Measurements from ENCODE around the gene TM2D3.
A peak's percentile ranks its signal among the peaks of the same experiment; 100 is the strongest.
"Not testable (repeated sequence)": the region's sequence is repeated elsewhere in the genome, so short reads cannot be mapped to it uniquely, and the experiment has no call there.

The TM2D3 gene

GRCh38 chr15:101657171-101657570 lies 5.0 kb upstream of the TM2D3 start:
- DNase-seq (ENCODE audit: low spot score): no peak

- DNase-seq (ENCODE audit: low spot score): peak; percentile 22
Measured at GRCh38 chr15:101654624-101655337, 2.6 kb upstream of the TM2D3 start.

- no peak for DNase-seq (ENCODE audit: low spot score)
Measured at GRCh38 chr15:101654171-101654570, 2.0 kb upstream of the TM2D3 start.

GRCh38 chr15:101652786-101653430 lies 727 bp upstream of the TM2D3 start:
- DNase-seq (ENCODE audit: low spot score): no peak

- DNase-seq (ENCODE audit: low spot score): no peak
Measured at GRCh38 chr15:101651554-101652097, 555 bp downstream of the TM2D3 start.

- DNase-seq (ENCODE audit: low spot score): no peak
Measured at GRCh38 chr15:101650145-101650544, 2.0 kb downstream of the TM2D3 start.

DNA sequence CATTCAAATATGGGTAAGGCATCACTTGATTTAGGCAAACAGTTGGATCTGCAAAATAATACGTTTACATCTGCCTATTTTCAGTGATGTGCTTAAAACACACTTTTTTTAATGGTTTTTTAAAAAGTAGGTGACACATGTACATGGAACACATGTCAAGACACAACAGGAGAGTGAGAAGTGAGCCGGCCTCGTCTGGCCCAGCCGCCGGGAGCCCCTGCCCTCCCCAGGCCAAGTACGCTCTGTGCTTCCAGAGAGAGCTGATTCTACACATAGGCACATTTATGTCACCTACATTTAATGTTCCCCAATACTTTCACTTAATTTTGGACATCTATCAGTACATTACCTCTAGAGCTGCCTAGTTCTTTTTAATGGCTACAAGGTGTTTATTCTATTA lies 3.8 kb downstream of the TM2D3 start:
- no peak for DNase-seq (ENCODE audit: low spot score)

DNA sequence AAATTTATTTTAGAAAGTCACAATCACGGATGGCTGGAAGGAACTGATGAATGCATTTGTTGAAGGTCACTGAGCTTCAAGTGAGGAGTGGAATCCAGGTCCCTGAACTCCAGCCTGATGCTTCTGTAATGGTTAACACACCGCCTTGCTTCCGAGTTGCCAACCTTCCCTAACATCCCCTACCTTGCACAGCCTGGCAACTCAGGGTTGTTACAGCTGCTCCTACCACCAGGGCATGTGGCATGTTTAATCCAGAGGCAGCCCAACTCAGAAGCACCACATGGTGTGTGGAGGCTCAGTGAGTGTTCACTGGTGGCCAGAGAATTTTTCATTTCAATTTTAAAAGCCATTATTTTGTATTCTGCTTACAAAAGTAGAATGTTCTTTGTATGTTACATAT lies 4.9 kb downstream of the TM2D3 start:
- DNase-seq (ENCODE audit: low spot score): no peak

DNA sequence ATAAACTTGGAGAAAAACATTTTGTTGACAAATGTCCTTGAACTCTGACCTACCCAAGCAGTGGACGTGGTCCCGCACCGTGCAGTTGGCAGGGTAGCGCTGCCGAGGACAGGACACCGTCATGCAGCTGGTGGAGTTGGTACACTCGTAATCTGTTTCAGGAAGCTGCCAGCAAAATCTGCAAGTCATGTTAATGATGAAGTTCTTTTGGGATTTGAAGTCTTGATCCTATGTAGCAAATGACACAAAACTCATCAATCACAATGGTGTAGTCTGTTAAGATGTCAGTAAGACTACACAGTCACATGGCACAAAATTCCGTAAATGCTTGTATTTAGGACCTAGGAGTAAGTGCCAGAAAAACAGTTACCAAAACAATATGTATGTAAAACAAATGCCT lies 5.5 kb downstream of the TM2D3 start:
- no peak for DNase-seq (ENCODE audit: low spot score)

- no peak for DNase-seq (ENCODE audit: low spot score)
Measured at GRCh38 chr15:101642361-101642760, 9.8 kb downstream of the TM2D3 start.

- DNase-seq (ENCODE audit: low spot score): peak; percentile 58
Measured at GRCh38 chr15:101641894-101642293, 10.3 kb downstream of the TM2D3 start.

- DNase-seq (ENCODE audit: low spot score): peak; percentile 80
Measured at GRCh38 chr15:101641129-101641764, 10.9 kb downstream of the TM2D3 start.

DNA sequence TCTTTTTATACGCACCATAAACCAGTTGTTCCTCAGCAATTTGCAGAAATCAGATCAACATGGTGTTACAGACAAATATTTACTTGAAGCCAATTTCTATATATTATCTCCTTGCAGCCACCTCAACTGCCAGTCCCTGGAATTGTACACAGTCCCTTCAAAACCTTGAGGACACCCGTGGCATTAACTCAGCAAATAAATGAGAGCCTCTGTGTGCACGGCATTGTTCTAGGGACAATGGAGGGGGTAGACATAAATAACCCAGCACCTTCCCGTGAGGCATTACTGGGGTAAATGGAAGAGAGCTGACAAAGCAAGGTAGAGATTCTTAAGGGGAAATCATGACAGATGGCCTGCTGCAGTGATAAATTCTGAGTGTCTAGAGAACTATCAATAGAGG lies 12.5 kb downstream of the TM2D3 start:
- no peak for DNase-seq (ENCODE audit: low spot score)

DNA sequence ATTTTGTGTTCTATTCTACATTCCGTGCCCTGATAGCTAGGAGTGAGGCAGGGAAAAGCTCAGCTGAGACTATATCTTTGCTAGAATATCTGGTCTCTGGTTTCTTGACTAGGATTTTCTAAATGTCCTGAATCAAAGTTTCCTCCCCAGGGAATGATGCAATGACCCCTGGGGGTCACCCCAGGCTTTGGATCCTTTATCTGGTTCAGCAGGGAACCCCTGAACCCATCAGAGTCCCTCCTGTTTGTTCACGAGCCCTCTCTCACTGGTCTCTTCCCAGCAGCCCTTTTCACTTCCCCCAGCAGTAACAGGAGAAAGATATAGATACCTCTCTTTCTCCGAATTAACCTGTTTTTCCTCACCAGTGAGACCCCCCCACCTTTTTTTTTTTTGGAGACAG lies 14.3 kb downstream of the TM2D3 start:
- no peak for DNase-seq (ENCODE audit: low spot score)

DNA sequence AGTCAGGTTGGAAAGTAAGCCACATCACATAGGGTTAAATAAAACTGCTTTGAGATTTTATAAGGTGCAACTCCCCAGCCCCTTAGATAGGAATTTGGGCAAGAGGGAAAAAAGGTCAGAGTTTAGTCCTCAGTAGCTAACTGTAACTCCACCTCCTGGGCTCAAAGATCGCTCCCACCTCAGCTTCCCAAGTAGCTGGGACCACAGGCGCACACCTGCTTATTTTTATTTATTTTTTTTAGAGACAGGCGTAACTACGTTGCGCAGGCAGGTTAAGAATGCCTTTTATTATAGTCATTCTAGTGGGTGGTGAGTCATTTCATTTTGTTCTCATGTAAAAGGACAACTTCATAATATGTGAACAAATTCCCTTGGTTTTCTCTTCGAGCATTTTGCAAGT lies 14.7 kb downstream of the TM2D3 start:
- no peak for DNase-seq (ENCODE audit: low spot score)

DNA sequence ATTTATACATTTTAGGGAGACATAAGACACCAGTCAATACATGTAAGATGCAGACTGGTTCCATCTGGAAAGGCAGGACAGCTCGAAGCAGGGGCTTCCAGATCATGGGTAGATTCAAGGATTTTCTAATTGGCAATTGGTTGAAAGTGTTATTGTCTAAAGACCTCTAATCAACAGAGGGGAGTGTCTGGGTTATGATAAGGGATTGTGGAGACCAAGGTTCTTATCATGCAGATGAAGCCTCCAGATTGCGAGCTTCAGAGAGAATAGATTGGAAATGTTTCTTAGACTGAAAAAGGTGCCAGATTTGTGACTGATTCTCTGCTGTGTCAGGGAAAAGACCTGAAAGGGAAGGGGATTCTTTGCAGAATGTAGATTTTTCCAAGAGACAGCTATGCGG lies 15.1 kb downstream of the TM2D3 start:
- DNase-seq (ENCODE audit: low spot score): no peak

DNA sequence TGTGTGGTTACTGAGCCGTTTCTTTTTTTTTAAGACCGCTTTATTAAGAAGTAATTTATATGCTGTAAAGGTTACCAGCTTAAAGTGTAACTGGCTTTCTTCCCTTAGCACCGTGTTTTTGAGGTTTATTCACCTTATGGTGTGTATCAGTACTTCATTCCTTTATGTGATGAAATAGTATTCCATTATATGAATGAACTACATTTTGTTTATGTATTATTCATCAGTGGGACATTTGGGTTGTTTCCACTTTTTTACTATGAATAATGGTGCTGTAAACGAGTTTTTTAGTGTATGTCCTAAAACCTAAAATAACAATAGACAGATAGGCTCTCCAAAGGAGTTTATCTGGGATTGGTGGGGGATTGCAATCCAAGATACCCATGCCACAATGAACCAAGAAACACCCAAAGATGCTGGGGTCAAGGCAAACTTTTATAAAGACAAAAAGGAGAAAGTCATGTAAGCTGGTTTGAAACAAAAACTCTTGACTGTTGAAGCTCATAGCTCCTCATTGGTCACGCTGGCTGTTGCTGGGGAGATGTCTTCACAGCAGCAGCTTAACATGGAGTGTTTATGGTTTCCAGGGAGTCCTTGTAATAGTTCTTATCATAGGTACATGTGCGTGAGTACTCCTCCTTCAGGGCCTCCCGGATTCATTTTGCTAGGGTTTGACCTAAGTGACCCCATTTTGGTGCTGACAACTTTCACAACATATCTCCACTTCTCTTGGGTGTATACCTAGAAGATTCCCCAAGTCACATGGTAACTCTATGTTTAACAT lies 16.0 kb downstream of the TM2D3 start:
- no peak for DNase-seq (ENCODE audit: low spot score)

DNA sequence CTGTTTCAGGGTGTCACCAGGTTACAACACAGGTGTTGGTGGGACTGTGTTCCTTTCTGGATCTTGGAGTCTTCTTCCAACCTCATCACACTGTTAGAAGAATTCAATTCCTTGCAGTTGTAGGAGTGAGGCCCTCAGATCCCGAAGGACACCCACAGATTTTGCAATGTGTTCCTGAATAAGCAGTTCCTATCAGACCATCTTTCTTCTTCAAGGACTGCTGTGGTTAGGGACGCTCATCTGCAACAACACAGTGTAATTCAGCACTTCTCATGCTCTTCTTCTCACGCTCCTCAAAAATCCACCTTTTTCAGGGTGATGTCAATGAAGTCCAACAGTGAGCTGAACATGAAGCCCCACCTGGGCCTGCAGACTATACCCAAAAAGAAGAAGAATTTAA lies 18.8 kb downstream of the TM2D3 start:
- DNase-seq (ENCODE audit: low spot score): no peak

GRCh38 chr15:101626729-101627128 lies 25.5 kb downstream of the TM2D3 start:
- not testable (repeated sequence) for DNase-seq (ENCODE audit: low spot score)

DNA sequence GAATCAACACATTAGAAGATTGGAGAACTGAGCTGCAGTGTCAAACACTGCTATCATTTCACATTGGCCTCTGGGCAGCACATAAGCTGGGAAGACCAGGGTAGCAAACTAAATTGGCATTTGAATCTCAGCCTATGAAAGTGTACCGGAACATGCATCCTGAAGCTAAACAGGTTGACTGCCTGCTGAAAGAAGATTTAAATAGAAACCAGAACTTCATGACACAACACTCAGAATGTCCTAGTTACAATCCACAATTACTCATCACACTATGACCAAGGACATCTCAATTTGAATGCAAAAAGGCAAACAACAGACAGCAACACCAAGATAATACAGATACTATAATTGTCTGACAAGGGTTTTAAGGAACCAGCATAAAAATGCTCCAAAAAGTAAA lies 26.2 kb downstream of the TM2D3 start:
- DNase-seq (ENCODE audit: low spot score): no peak

GRCh38 chr15:101625184-101625583 lies 27.0 kb downstream of the TM2D3 start:
- no peak for DNase-seq (ENCODE audit: low spot score)

All from CD4-positive, alpha-beta T cell treated with Interleukin-2 at 100 ng/mL for 4 hours (primary cell).